Esophagus muscularis mucosa (tissue), 4 donors: Measurements from ENCODE around the gene ALG2.

ENCODE experiments used
- CTCF ChIP-seq, 3 experiments: fragments of 200-600 bp in 2 of 3; fragments of 450-650 bp in 1 of 3; sonication (generic) in 2 of 3; IDR thresholded peaks; one replicate each; pipeline ENCODE4 v1.5.1; 2017 to 2019; ENCODE audit warnings: antibody characterized with exemption in 3 of 3, mild to moderate bottlenecking in 2 of 3, moderate library complexity in 1 of 3
- EP300 ChIP-seq: sonication (generic); formaldehyde crosslinking; IDR thresholded peaks from one replicate; pipeline ENCODE4 v1.6.1; 2017; ENCODE audit warnings: antibody characterized with exemption
- POLR2A ChIP-seq: fragments of 450-650 bp; IDR thresholded peaks from one replicate; pipeline ENCODE4 v1.6.1; 2017; ENCODE audit warnings: antibody characterized with exemption, moderate library complexity, mild to moderate bottlenecking, low read depth
- POLR2AphosphoS5 ChIP-seq, 2 donors: sonication (generic); formaldehyde crosslinking; IDR thresholded peaks; one replicate each; pipeline ENCODE4 v1.6.1; 2017; ENCODE audit warnings: antibody characterized with exemption in 2 of 2

- no peak for TF ChIP-seq CTCF (IDR thresholded peaks at IDR 0.05)
- no peak for TF ChIP-seq POLR2AphosphoS5 (IDR thresholded peaks at IDR 0.05)
- TF ChIP-seq EP300 = no peak
- no peak for TF ChIP-seq POLR2A
Observed at GRCh38 chr9:99169086-99169485, 52.7 kb downstream of the ALG2 start.
